D721Med (cell line): ENCODE results near the gene SPHK2.
A peak's percentile ranks its signal among the peaks of the same experiment; 100 is the strongest.

Experiments
- DNase-seq: peaks from one replicate; pipeline ENCODE4 v3.0.0; 2011; ENCODE audit warnings: low spot score; ENCODE audit not compliant: insufficient read length
- FAIRE-seq: peaks from 2 replicates; lab custom pipeline; 2011; peaks lifted over from hg19 to GRCh38; lab: Jason Lieb, UNC
- TF ChIP-seq, protein P1 (sequence below): IDR thresholded peaks from 2 replicates; pipeline ENCODE4 v1.5.1; 2012; ENCODE audit warnings: mild to moderate bottlenecking, control low read depth; ENCODE audit not compliant: insufficient read depth; ENCODE audit errors: missing control alignments

Gene SPHK2

DNA sequence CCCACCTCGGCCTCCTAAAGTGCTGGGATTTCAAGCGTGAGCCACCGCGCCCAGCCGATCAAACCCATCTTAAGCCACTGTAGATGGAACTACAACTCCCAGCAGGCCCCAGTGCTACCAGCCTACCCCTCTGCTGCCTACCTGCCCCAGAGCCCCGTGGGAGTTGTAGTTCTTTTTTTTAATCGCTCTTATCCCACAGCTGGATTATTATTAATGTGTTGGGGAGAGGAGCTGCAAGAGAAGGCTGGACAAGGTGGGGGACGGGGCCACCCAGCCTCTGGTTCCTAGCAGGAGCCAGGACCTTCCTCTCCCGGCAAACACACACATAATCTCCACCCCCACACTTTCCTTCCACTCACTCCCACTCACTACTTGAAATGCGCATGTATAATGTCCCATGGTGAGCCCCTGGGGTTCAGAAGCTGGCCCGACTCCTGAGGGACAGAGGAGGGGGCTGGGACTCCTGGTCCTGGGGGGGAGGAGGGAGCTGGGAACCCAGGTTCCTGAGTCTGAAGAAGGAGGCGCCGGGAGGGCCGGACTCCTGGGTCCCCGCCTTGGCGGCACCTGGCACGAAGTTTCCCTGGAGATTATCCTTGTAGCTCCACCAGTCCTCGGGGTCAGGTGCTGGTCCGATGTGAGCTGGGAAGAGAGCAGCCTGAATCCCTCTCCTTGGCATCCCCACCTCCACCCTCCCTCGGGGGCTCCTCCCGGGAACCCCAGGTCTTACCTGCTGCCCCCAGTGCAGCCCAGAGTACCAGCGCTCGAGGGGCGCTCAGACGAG lies 25.7 kb downstream of the SPHK2 start:
- no peak for DNase-seq
- TF ChIP-seq, protein P1, sequence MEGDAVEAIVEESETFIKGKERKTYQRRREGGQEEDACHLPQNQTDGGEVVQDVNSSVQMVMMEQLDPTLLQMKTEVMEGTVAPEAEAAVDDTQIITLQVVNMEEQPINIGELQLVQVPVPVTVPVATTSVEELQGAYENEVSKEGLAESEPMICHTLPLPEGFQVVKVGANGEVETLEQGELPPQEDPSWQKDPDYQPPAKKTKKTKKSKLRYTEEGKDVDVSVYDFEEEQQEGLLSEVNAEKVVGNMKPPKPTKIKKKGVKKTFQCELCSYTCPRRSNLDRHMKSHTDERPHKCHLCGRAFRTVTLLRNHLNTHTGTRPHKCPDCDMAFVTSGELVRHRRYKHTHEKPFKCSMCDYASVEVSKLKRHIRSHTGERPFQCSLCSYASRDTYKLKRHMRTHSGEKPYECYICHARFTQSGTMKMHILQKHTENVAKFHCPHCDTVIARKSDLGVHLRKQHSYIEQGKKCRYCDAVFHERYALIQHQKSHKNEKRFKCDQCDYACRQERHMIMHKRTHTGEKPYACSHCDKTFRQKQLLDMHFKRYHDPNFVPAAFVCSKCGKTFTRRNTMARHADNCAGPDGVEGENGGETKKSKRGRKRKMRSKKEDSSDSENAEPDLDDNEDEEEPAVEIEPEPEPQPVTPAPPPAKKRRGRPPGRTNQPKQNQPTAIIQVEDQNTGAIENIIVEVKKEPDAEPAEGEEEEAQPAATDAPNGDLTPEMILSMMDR = no peak
- no peak for FAIRE-seq

DNA sequence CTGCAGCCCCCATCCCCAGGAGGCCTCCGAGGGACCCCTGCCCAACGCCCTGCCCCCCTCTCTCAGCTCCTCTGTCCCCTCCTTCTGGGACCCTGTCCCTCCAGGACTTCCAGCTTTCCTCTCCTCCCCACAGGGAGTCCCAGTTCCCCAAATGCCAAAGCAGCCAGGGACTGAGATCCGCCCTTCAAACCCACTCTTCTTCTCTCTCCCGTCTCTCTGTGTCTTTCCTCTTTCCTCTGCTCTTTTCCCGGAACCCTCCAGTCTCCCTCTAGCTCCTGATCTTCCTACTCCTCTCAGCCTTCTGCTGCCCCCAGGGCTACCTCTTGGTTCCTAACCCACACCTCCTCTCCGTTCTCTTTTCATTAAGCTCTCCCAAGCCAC lies 26.3 kb downstream of the SPHK2 start:
- no peak for DNase-seq
- TF ChIP-seq, protein P1 = no peak
- no peak for FAIRE-seq

DNA sequence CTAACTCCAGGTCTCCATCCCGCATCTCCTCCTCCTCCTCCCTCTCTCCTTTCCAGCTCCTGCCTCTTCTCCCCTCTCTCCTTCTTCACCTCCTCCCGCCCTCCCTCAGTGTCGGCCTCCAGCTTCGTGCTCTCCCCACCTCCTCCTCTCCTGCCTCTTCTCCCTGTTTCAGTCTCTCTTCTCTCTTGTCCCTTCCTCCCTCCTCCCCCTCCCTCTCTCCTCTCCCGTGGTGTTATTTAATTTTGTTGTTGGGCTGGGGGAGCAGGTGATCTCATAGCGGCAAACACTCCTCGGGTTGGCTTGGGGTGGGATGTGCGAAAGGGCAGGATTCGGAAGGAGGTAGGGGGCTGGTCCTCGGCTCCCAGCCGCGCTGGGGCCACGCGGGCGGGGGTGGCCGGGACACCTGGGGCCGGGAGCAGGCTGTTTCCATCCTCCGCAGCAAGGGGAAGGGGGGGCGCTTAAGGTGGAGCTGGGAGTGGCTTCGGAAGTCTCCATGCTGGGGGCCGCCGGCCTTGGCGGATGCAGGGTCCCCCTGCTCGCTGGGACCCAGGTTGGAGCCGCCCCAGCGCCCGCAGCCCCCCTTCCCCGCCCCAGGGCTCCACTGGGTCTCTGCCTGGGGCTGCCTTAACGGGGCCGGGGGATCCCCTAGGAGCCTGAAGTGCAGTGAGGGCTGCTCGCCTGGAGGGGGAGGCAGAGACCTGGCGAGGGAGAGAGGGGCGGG lies 26.9 kb downstream of the SPHK2 start, which contains the start of gene CA11:
CA11 (minus strand) TSS at position 187 of the 721 bp plus-strand sequence. CDS start 555 bp downstream, outside the sequence.
- DNase-seq (peak; percentile 84), FAIRE-seq (no peak)
- TF ChIP-seq, protein P1 = peak; percentile 84

DNA sequence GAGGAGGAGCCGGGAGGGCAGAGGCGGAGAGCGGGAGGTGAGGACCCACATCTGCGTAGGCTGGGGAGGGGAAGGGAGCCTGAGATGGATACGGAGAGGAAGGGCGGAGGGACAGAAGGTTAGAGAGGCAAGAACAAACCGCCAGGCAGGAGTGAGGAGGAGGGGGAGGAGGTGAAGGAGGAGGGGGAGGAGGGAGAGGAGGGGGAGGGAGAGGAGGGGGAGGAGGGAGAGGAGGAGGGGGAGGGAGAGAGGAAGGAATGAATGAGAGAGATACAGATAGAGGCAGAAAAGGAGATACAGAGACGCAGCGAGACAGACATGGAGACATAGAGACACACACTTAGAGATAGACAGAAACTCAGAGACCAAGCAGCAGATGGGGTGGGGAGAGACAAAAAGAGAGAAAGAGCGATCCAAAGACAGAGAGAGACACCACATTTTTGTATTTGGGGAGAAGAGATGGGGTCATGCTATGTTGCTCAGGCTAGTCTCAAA lies 27.5 kb downstream of the SPHK2 start:
- DNase-seq (no peak), FAIRE-seq (no peak)
- TF ChIP-seq, protein P1 = no peak

DNA sequence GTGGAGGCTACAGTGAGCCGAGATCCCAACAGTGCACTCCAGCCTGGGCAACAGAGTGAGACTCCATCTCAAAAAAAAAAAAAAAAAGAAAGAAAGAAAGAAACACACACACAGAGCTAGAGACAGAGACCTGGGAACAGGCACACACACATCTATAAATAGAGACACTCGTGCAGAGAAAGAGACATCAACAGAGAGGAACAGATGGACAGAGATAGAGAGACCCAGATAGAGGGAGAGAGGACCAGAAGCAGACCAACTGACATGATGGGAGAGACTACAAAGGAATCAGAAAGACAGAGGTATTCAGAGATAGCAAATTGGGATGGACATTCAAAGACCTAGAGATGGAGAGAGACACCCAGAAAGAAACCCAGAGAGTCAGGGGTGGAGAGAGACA lies 28.8 kb downstream of the SPHK2 start:
- DNase-seq = no peak
- TF ChIP-seq, protein P1 = no peak
- FAIRE-seq = no peak

DNA sequence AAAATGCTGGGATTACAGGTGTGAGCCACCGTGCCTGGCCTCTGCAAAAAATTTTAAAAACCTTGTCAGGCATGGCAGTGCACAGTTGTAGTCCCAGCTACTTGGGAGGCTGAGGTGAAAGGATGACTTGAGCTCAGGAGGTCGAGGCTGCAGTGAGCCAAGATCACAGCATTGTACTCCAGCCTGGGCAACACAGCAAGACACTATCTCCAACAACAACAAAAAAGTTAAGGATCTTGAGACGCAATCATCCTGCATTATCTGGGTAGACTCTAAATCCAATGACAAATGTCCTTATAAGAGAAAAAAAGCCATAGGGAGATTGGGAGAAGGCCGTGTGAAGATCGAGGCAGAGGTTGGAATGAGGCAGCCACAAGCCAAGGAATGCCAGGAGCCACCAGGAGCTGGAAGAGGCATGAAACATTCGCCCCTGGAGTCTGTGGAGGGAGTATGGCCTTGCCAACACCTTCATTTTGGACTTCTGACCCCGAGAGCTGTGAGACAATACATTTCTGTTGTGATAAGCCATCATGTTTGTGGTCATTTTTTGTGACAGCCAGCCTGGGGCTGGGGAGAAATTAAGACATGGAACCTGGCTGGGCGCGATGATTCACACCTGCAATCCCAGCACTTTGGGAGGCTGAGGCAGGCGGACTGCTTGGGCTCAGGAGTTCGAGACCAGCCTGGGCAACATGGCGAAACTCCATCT lies 31.8 kb downstream of the SPHK2 start:
- DNase-seq = no peak
- TF ChIP-seq, protein P1 = no peak
- FAIRE-seq = no peak
